GM21528 (cell line): Measurements from ENCODE around the gene STS.

Experiments used
- ATAC-seq: cut with Tn5 transposase; IDR thresholded peaks from one replicate; pipeline ENCODE4 v1.9.1; 2021; ENCODE audit warnings: mild to moderate bottlenecking, moderate library complexity; ENCODE audit not compliant: unreplicated experiment, low FRiP score

STS gene

GRCh38 chrX:7134981-7135380 lies 12.5 kb upstream of the STS start:
- no peak for ATAC-seq

- ATAC-seq = no peak
Observed at GRCh38 chrX:7139202-7140081, 8.1 kb upstream of the STS start.

GRCh38 chrX:7143076-7143475 lies 4.4 kb upstream of the STS start:
- no peak for ATAC-seq

DNA sequence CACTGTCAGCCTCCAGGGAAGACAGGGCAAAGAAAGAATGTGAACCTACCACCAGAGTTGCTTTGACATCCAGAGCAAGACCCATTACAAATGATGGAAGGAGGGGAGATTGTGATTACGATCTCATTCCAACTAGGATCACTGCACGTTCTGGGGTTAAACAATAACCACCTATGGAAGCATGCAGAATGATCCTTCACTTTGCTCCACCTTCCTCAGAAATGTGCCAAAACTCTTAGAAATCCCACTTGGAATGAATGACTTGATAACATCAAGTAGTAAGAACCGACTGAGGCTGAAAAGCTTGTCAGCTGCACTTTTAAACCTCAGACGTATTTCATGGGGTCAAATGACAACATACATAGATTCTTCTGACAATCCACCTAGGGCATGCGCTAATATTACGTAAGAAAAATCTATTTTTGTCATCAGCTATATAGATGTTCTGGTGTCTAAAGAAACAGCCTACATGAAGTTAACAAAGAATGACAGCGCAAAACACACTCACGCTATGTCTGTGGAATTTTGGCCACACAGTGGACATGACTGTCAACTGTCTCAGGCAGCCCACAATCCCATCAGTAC lies 3.5 kb upstream of the STS start:
- no peak for ATAC-seq

DNA sequence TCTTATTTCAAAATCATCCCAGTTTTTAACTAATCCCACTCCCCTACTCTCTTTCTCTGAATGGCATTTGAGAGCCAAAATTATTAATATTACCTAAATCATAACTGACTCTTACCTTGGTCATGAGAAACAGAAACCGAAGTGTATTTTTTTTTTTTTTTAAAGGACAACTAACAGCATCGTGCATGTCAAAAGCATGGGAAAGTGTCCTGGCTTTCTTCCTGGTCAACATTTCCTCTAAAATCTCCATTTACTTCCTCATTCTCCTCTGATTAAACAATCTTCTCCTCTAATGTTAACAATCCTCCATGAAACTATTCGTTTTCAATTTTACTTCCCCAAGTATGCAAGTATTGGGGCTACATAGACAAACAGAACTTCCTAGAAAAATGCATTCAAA lies 2.1 kb upstream of the STS start:
- no peak for ATAC-seq

DNA sequence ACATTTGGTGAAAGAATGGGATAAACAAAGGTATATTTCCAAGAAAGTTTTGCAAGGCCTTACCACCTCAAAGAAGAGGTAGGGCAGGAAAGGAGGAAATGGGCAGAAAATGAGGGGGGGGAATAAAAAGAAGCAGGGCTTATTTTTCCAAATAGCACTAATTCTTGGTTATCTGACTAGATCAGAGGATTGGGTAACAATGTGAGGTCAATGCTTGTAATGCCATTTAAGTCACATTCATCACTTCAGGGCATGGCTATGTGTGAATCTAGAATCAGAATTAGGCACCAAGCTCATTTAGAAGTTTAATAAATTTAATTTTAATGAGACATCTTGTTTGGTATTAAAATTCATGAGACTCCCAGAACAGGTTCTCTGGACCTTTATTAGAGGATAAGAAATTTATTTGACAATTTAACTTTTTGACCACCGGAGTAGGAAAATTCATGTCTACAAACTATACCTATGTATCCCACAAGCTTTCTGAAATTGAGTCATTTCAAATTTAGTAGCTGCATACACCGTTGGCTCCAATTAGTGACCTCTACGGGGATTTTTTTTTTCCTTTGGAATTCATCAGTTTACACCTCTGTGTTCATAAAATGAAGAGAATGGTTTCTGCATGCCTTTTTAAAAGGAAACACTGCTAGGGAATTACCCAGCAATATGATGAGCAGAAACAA lies 1.4 kb upstream of the STS start:
- no peak for ATAC-seq

DNA sequence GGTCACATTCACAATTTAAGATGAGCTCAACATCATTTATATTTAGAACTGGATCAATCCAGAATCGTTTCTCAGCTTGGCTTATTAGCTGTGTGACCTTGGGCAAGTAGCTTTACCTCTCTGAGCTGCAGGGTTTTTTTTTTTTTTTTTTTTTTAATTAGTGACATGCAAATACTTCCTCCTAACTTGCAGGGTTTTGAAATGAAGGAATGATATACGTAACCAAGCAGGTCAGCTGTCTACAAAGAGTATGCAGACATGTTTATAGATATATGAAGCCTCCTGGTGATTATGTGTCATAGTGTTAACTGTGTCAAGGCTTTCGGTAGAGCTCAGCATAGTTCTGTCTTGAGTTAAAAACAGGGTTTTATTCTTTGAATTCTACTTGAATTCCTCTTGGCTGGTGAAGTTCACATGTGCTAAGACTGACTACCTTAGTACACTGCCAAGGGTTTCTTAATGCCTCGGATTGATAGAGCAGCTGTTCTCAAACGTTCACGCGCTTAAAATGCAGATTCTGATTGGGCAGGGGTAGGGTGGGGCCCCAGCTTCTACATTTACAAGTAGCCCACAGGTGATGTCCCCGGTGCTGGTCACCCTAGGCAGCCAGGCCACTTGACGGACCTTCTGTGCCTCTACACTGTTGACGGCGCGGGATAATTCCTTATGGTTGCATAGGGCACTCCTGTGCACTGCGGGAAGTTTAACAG lies 654 bp upstream of the STS start:
- peak; percentile 24 for ATAC-seq

- ATAC-seq = peak; percentile 79
Observed at GRCh38 chrX:7147978-7148854, 704 bp downstream of the STS start, which contains the start of gene PUDP. Gene PUDP (minus strand): TSS chrX:7148153. CDS start chrX:7148113, 40 bp downstream.

- ATAC-seq = no peak
Observed at GRCh38 chrX:7149411-7149810, 1.9 kb downstream of the STS start.

DNA sequence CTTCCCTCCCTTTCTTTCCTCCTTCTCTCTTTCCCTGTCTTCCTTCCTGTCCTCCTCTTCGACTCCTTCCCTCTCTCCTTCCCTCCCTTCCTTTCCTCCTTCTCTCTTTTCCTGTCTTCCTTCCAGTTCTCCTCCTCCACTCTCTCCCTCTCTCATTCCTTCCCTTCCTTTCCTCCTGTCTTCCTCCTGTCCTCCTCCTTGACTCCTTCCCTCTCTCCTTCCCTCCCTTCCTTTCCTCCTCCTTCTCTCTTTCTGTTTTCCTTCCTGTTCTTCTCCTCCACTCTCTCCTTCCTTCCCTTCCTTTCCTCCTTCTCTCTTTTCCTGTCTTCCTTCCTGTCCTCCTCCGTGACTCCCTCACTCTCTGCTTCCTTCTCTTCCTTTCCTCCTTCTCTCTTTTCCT lies 5.7 kb downstream of the STS start:
- no peak for ATAC-seq

- no peak for ATAC-seq
Observed at GRCh38 chrX:7154041-7154597, 6.6 kb downstream of the STS start.

DNA sequence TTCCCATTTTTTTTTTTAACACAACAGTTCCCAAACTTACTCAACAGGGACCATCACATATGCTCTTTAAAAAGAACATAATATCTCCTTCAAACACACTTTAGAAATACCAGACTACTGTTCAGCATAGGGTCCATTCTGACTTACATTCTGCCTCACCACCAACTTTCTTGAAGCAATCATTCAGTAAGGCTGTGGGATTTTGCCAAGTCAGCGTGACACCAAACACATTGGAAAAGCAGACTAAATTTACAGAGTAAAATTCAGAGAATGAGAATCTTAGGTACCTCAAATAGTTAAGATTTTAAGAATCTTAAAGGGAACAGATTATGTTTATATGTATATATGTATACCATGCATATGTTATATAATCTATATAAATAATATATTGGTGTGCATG lies 7.7 kb downstream of the STS start:
- ATAC-seq = no peak

DNA sequence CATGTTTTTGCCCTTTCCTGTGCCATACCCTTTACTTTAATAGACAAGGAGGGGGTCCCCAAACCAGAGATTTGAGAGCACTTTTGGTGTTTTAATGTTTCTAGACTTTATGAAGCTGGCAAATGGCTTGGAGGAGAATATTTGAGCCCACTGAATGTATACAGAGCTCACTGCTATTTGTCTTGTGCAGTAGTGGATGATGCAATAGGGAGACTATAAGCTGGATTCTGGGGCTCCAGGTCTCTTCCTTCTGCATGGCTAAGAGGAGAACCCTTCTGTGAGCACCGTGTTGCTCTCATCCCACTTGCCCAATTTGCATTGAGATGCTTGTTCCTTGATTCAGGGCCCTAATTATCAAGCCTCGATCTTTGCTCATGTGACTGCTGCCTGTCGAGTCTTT lies 9.4 kb downstream of the STS start:
- ATAC-seq = no peak

GRCh38 chrX:7158468-7158990 lies 11.0 kb downstream of the STS start:
- ATAC-seq = no peak

GRCh38 chrX:7159149-7159861 lies 11.8 kb downstream of the STS start:
- no peak for ATAC-seq

- ATAC-seq = no peak
Observed at GRCh38 chrX:7163146-7163677, 15.7 kb downstream of the STS start.

DNA sequence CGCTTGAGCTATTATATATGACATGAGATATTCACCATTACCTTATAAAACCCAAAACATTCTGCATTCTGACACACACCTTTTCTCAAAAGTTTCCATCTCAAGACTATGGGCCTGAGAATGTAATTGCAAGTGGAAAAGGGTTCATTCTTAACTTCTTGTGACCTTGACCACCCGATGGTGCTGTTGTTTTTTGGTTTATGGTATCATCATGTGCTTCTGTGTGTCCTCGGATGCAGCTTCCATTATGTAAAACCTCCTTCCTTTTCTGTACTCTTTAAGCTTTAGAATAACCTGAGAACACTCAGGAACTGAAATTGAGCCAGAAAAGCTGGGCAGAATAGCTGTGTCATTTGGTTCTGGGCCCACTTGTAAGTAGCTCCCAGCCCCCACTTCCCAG lies 16.7 kb downstream of the STS start:
- no peak for ATAC-seq

GRCh38 chrX:7168371-7168770 lies 20.9 kb downstream of the STS start:
- no peak for ATAC-seq

GRCh38 chrX:7169627-7170026 lies 22.1 kb downstream of the STS start:
- no peak for ATAC-seq
